Activated CD4-positive, alpha-beta T cell treated with anti-CD3 and anti-CD28 coated beads, Interleukin-2, amount 50 U/mL, for 16 hours (primary cell): ENCODE measurements around the gene B3GNT9.

Experiments
- DNase-seq: peaks from one replicate; pipeline ENCODE4 v3.0.0-alpha.2; 2020

Gene B3GNT9

GRCh38 chr16:67166110-67166547, 15.3 kb upstream of the B3GNT9 start:
- no peak for DNase-seq

- no peak for DNase-seq
These were observed 14.6 kb upstream of the B3GNT9 start for GRCh38 chr16:67165121-67166078.

DNA sequence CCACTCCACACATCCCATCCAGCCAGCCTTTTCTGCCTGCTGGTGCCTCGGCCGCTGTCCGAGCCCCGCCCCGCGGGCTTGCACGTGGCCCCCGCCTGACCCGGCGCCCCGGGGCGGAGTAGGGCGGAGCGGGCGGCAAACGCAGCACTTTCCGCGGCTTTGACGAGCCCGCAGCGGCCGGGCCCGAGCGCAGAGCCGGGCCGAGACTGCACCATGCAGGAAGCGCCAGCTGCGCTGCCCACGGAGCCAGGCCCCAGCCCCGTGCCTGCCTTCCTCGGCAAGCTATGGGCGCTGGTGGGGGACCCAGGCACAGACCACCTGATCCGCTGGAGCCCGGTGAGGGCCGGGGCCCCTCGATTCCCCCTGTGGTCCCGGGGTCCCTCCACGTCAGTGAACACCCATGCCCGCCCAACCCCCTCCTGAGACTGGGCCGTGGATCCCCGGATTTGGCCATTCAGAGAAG, 13.8 kb upstream of the B3GNT9 start, which contains the start of gene HSF4:
Gene HSF4, plus strand, starts transcription at position 147 of the 463 bp plus-strand sequence. Its CDS starts 67 bp downstream, at position 214.
- DNase-seq = no peak

GRCh38 chr16:67163999-67164558, 13.3 kb upstream of the B3GNT9 start:
- DNase-seq = no peak

DNA sequence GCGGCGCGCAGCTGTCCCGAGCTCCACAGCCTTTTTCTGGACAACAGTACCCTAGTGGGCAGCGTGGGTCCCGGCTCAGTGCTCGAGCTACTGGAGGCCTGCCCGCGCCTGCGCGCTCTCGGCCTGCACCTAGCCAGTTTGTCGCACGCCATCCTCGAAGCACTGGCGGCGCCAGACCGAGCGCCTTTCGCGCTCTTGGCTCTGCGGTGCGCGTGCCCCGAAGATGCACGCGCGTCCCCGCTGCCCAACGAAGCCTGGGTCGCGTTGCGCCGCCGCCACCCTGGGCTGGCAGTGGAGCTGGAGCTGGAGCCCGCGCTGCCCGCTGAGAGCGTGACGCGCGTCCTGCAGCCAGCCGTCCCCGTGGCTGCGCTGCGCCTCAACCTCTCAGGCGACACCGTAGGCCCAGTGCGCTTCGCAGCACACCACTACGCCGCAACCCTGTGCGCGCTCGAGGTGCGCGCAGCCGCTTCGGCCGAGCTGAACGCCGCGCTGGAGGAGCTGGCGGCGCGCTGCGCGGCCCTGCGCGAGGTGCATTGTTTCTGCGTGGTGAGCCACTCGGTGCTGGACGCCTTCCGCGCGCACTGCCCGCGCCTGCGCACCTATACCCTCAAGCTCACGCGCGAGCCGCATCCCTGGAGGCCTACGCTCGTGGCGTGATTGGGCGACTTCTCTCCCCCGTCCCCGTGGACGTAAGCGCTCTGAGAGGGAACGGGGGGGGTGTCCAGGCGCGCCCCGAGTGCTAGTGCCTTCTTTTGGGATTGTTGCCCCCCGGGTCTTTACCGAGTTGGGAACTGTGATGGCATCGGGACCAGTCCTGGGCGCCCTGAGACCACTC, 12.6 kb upstream of the B3GNT9 start:
- DNase-seq = peak; percentile 70

DNA sequence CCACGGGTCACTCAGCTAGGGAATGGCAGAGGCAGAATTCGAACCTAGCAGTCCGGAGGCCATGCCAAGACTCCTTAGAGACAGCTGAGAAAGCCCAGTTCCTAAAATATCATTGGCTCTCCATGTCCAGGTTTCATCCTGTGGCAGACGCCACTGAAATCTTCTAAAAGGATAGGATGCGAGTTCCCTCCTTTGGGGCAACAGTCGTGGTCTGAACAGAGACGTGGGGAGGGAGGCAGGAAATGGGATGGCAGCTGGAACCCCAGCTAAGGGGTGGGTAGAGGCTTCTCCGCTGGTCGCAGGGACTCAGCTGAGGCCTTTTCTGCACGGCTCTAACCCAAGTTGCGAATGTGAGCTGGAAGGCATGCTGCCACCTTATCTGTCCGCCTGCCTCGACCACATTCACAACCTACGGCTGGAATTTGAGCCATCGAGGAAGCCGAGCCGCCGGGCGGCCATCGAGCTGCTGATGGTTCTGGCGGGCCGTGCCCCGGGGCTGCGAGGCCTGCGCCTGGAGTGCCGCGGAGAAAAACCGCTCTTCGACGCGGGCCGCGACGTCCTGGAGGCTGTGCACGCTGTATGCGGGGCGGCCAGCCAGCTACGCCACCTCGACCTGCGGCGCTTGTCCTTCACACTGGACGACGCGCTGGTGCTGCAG, 11.8 kb upstream of the B3GNT9 start:
- DNase-seq = no peak

DNA sequence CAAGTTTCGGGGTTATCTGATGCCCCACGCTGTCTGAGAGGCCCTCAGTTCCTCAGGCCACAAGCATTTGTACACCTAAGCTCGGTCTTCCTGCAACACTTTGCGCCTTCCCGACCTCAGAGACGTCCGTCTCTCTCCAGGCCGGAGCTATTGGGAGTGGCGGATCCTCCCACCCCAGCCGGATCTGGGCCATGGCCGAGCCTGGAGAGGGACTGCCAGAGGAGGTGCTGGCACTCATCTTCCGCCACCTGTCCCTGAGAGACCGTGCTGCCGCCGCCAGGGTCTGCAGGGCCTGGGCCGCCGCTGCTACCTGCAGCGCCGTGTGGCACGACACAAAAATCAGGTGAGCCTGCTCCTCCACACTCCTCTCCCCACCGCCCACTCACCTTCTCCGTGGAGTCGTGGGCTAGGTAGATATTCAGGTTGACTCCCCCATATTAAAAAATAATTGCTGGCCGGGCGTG, 10.8 kb upstream of the B3GNT9 start:
- DNase-seq = no peak

GRCh38 chr16:67158637-67159600, 8.1 kb upstream of the B3GNT9 start:
- DNase-seq = peak; percentile 90

- no peak for DNase-seq
These were observed 7.3 kb upstream of the B3GNT9 start for GRCh38 chr16:67157892-67158635.

DNA sequence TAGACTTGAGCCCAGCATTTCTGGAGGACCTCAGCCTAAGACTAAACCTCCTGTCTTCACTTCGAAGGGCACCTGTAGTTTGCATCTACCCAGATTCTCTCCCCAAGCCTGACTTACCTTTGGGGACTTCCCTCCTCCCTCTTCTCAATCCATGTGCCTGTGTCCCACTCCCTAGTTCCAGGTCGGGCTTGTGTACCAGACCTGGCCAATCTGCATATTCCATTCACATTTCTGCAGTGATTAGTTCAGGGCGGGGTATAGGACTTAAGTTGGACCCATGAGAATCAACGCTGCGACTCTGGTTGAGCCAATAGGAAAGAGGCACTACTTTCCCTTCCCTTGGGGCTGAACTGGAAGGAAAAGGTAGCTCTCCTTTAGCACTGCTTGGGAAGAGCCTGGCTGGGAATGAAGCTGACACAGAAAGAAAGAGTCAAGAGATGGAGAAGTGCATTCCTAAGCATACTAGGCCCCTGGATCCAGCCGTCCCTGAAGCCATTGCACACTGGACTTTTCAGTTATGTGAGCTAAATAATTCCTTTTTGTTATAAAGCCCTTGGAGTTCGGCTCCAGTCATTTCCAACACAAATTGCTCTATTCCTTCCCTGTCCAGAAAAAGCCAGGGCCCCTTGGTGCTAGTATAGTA, 6.4 kb upstream of the B3GNT9 start:
- no peak for DNase-seq

DNA sequence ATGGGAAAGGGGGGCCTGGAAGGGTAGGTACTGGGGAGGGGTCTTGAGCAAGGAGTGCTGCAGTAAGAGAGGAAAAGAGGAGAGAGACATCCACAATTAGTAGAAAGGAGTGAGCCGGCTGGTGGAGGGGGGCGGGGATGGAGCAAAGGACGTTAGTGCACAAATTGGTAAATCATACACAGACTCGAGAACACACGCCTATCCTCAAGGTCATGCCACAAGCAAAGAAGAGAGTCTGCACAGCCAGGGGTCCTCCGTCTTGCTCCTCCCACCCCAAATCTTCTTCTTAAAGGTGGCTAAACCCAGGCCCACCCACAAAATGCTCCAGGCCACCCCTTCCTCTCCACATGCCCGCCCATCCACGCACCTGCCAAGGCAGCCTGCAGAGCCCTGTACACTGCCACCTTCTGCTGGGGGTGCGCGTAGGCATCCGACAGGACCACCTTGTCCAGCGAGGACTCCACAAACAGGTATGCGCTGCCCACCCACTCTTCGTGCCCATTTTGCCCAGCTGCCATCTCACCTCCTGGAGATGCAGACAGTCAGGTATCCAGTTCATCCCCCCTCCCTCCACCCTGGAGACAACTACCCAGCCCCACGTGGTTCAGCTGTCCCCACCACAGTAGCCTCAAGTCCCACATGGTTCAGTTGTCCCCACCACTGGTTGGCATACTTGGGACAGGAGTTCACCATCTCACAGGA, 5.5 kb upstream of the B3GNT9 start:
- no peak for DNase-seq

DNA sequence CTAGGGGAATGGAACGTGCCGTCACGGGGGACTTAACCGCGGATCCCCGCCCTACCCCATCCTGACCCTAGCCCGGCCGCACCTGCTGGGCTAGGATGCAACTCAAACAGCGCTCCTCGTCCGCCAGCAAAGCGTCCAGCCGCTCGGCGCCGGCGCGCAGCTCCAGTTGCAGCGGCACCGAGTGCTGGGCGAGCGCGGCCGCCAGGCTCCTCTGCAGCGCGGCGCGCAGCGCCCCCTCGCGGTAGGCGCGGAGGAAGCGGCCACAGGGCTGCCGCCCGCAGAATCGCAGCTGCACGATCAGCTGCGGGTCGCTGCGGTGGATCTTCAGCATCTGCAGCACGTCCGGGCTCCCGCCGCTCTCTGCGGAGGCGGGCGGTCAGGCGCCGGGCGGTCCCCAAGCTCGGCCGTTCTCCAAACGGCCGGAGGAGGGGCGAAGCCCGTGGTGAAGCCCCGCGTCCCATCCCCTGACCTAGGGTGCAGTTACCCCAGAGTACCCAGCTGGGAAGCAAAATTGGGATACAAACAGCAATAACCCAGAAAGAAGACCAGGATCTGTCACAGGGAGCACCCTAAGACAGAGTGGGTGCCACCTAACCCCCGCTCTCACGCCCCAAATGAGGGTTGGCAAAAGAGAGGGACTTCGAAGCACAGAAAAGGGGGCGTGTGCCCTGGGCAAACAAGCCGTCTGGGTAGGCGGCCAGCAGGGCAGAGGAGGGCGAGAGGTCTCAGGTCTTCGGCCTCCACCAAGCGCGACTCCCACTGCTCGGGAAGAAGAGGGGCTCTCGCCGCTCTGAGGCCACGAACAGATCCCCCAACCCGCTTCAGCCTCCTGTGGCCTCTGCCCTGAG, 4.7 kb upstream of the B3GNT9 start:
- peak; percentile 83 for DNase-seq

GRCh38 chr16:67154578-67155294, 3.9 kb upstream of the B3GNT9 start:
- DNase-seq = no peak

- DNase-seq = no peak
These were observed 766 bp upstream of the B3GNT9 start for GRCh38 chr16:67151431-67152097.

DNA sequence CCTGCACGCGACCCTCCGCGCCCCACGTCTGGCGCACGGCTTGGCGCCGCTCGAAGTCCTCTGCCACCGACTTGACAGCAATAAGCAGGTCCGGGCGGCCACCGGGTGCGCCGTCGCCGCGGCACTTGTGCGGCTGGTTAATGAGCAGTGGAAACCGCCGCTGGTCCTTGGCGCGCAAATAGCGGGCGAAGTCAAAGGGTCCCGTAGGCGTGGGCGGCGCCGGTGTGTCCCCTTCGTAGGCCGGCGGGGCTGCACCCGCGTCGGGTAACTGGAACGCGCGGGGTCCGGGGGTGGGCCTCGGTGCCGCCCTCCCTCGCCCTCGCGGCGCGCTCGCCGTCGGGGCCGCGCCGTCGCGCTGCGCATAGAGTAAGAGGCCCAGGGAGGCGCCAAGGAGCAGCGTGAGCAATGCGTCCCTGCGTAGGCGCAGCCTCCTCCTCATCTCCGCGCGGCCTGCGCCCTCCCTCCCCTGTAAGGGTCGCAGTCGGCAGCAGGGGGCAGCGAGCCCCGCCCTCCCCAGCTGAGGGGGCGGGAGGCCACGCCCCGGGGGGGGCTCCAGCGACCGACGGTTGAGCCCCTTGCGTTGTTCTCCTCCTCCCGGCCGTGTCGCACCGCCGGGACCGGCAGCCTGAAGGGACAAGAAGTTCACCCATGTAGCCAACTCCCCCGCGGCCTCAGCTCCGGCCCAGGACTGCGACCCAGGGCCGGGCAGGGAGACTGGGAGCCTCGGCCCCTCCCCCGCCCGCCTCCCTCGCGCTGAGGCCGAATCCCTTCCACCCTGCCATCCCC, 558 bp downstream of the B3GNT9 start:
- peak; percentile 57 for DNase-seq
